IMR-90 (cell line): Measurements from ENCODE around the gene TNS3.

Experiments
- CTCF ChIP-seq: conservative IDR thresholded peaks from 2 replicates; pipeline ENCODE4 v1.5.1; 2012; ENCODE audit warnings: mild to moderate bottlenecking, low read depth, low read length, improper control_type of control experiment
- FOS ChIP-seq: fragments of 150-350 bp; IDR thresholded peaks from 2 replicates; pipeline ENCODE4 v1.6.1; 2016; ENCODE audit warnings: low read depth, low read length
- POLR2A ChIP-seq: IDR thresholded peaks from 2 replicates; pipeline ENCODE4 v1.6.1; 2012; ENCODE audit warnings: mild to moderate bottlenecking, low read depth, low read length
- RAD21 ChIP-seq: IDR thresholded peaks from 2 replicates; pipeline ENCODE4 v1.6.1; 2012; ENCODE audit warnings: low read length, improper control_type of control experiment
- RCOR1 ChIP-seq: IDR thresholded peaks from 2 replicates; pipeline ENCODE4 v1.6.1; 2012; ENCODE audit warnings: mild to moderate bottlenecking, low read length, improper control_type of control experiment; ENCODE audit not compliant: insufficient replicate concordance
- SMC3 ChIP-seq: fragments of 150-350 bp; IDR thresholded peaks from 2 replicates; pipeline ENCODE4 v1.6.1; 2016; ENCODE audit warnings: low read depth, mild to moderate bottlenecking, antibody characterized with exemption, low read length, moderate library complexity
- TF ChIP-seq, protein P1 (sequence below): fragments of 150-350 bp; IDR thresholded peaks from 2 replicates; pipeline ENCODE4 v1.6.1; 2017; ENCODE audit warnings: mild to moderate bottlenecking, antibody characterized with exemption, low read length, low read depth

DNA sequence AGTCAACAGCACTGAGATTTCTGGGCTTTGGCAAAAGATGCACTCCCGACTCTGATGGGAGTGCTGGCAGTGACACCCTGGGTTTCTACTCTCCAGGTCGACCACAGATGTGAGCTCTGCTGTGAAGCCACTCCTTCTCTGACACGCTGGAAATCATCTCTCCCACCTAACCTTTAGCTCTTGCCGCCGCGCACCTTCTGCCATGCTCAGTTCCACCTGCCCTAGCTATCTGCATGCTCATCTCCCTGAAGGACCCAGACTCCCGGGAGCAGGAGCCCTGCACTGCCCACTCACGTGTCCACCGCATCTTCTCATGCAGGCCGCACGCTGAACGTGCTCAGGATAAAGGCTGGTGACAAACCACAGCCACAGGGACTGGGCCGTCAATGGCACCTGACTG lies 174.8 kb downstream of the TNS3 start:
- TF ChIP-seq CTCF: no peak
- TF ChIP-seq, protein P1, sequence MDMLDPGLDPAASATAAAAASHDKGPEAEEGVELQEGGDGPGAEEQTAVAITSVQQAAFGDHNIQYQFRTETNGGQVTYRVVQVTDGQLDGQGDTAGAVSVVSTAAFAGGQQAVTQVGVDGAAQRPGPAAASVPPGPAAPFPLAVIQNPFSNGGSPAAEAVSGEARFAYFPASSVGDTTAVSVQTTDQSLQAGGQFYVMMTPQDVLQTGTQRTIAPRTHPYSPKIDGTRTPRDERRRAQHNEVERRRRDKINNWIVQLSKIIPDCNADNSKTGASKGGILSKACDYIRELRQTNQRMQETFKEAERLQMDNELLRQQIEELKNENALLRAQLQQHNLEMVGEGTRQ: no peak
- TF ChIP-seq RCOR1: no peak
- TF ChIP-seq SMC3: no peak
- no peak for TF ChIP-seq POLR2A
- no peak for TF ChIP-seq RAD21
- TF ChIP-seq FOS: no peak
